GM21717 (cell line): Measurements from ENCODE around the gene TBC1D3L.
"Not testable (repeated sequence)": the region's sequence is repeated elsewhere in the genome, so short reads cannot be mapped to it uniquely, and the experiment has no call there.

Experiments used
- ATAC-seq: cut with Tn5 transposase; IDR thresholded peaks from one replicate; pipeline ENCODE4 v1.9.1; 2021; ENCODE audit warnings: mild to moderate bottlenecking, moderate library complexity; ENCODE audit not compliant: unreplicated experiment

Gene TBC1D3L

GRCh38 chr17:37988960-37989359 lies at the start of gene TBC1D3L:
Gene TBC1D3L (minus strand): TSS chr17:37989060. CDS start chr17:37987520, 1,540 bp downstream.
- not testable (repeated sequence) for ATAC-seq

- ATAC-seq: not testable (repeated sequence)
These were observed 14.8 kb upstream of the TBC1D3L start, which contains the start of gene TBC1D3D for GRCh38 chr17:38003676-38004075. Gene TBC1D3D (plus strand): TSS chr17:38003976. CDS start chr17:38005561, 1,585 bp downstream.
